HEK293 (cell line): ENCODE data around the gene PRDM9.

Experiments used
- CTCF ChIA-PET: fragments of 350-600 bp; formaldehyde crosslinking; extraction: SDS; loops from one replicate; lab custom pipeline; 2021; ENCODE audit warnings: antibody characterized with exemption; lab: Yijun Ruan, JAX
- POLR2A ChIA-PET: fragments of 300-600 bp; formaldehyde crosslinking; extraction: SDS; loops from one replicate; lab custom pipeline; 2020; ENCODE audit warnings: antibody characterized with exemption, inconsistent platforms; lab: Yijun Ruan, JAX
- H3K27ac ChIP-seq: fragments of 200-500 bp; sonication (Bioruptor generic); 2 replicates; pipeline ENCODE4 v1.5.1; 2014; ENCODE audit warnings: low read depth, low read length, control low read depth, inconsistent platforms; ENCODE audit errors: extremely low read depth
- H3K36me3 ChIP-seq, 2 experiments: fragments of 200-500 bp in 1 of 2; sonication (Bioruptor generic) in 1 of 2; 1 replicate in 1 of 2; 2 replicates in 1 of 2; pipeline ENCODE4 v1.5.1; 2014 to 2017; ENCODE audit warnings: inconsistent platforms in 2 of 2, low read length in 2 of 2; ENCODE audit not compliant: control insufficient read depth in 2 of 2, insufficient read depth in 1 of 2
- H3K4me1 ChIP-seq: fragments of 200-500 bp; sonication (Bioruptor generic); 2 replicates; pipeline ENCODE4 v1.5.1; 2014; ENCODE audit warnings: mild to moderate bottlenecking, low read length, inconsistent platforms; ENCODE audit not compliant: control insufficient read depth, insufficient read depth
- H3K4me3 ChIP-seq: 2 replicates; pipeline ENCODE4 v1.5.1; 2011; ENCODE audit warnings: low read depth, mild to moderate bottlenecking, control low read depth, low read length, moderate library complexity
- H3K9me3 ChIP-seq: fragments of 200-500 bp; sonication (Bioruptor generic); 2 replicates; pipeline ENCODE4 v1.5.1; 2014; ENCODE audit warnings: low read depth, low read length, inconsistent platforms; ENCODE audit not compliant: control insufficient read depth, insufficient read depth
- GLI4 ChIP-seq: fragments of 450-650 bp; formaldehyde crosslinking; IDR thresholded peaks from 2 replicates; pipeline ENCODE4 v1.5.1; 2016; ENCODE audit warnings: missing biosample characterization, missing genetic modification characterization
- MYNN ChIP-seq: fragments of 450-650 bp; formaldehyde crosslinking; IDR thresholded peaks from 2 replicates; pipeline ENCODE4 v1.5.1; 2016; ENCODE audit warnings: missing biosample characterization, missing genetic modification characterization, borderline replicate concordance
- PRDM1 ChIP-seq: fragments of 450-650 bp; formaldehyde crosslinking; IDR thresholded peaks from 2 replicates; pipeline ENCODE4; 2016; ENCODE audit warnings: missing biosample characterization, missing genetic modification characterization
- SCRT2 ChIP-seq: fragments of 450-650 bp; formaldehyde crosslinking; IDR thresholded peaks from 2 replicates; pipeline ENCODE4 v1.5.1; 2016; ENCODE audit warnings: missing biosample characterization, missing genetic modification characterization
- ZBTB17 ChIP-seq: fragments of 450-650 bp; formaldehyde crosslinking; IDR thresholded peaks from 2 replicates; pipeline ENCODE4 v1.5.1; 2016; ENCODE audit warnings: missing biosample characterization, missing genetic modification characterization
- ZNF140 ChIP-seq: fragments of 450-650 bp; formaldehyde crosslinking; IDR thresholded peaks from 2 replicates; pipeline ENCODE4 v1.5.1; 2016; ENCODE audit warnings: missing biosample characterization, missing genetic modification characterization
- ZNF146 ChIP-seq: fragments of 450-650 bp; formaldehyde crosslinking; IDR thresholded peaks from 2 replicates; pipeline ENCODE4 v1.5.1; 2016; ENCODE audit warnings: missing biosample characterization, missing genetic modification characterization
- ZNF16 ChIP-seq: fragments of 450-650 bp; formaldehyde crosslinking; IDR thresholded peaks from 2 replicates; pipeline ENCODE4 v1.5.1; 2016; ENCODE audit warnings: low read depth, missing biosample characterization, missing genetic modification characterization
- ZNF175 ChIP-seq: fragments of 450-650 bp; formaldehyde crosslinking; IDR thresholded peaks from 2 replicates; pipeline ENCODE4 v1.5.1; 2016; ENCODE audit warnings: missing biosample characterization, missing genetic modification characterization
- ZNF48 ChIP-seq: fragments of 450-650 bp; formaldehyde crosslinking; IDR thresholded peaks from 2 replicates; pipeline ENCODE4 v1.5.1; 2016; ENCODE audit warnings: missing biosample characterization, missing genetic modification characterization
- ZNF514 ChIP-seq: fragments of 450-650 bp; formaldehyde crosslinking; IDR thresholded peaks from 2 replicates; pipeline ENCODE4 v1.5.1; 2016; ENCODE audit warnings: missing biosample characterization, missing genetic modification characterization
- ZNF555 ChIP-seq: fragments of 450-650 bp; formaldehyde crosslinking; conservative IDR thresholded peaks from 2 replicates; pipeline ENCODE4 v1.5.1; 2017; ENCODE audit warnings: missing biosample characterization, mild to moderate bottlenecking, missing genetic modification characterization, inconsistent platforms
- ZNF561 ChIP-seq: fragments of 450-650 bp; IDR thresholded peaks from 2 replicates; pipeline ENCODE4 v1.5.1; 2018; ENCODE audit warnings: missing biosample characterization, missing genetic modification characterization, borderline replicate concordance
- ZNF654 ChIP-seq: fragments of 450-650 bp; formaldehyde crosslinking; IDR thresholded peaks from 2 replicates; pipeline ENCODE4 v1.5.1; 2016; ENCODE audit warnings: low read depth, missing biosample characterization, missing genetic modification characterization
- ZNF660 ChIP-seq: fragments of 450-650 bp; IDR thresholded peaks from 2 replicates; pipeline ENCODE4 v1.5.1; 2018; ENCODE audit warnings: missing biosample characterization, mild to moderate bottlenecking, missing genetic modification characterization
- ZNF792 ChIP-seq: fragments of 450-650 bp; formaldehyde crosslinking; IDR thresholded peaks from 2 replicates; pipeline ENCODE4 v1.5.1; 2016; ENCODE audit warnings: missing biosample characterization, missing genetic modification characterization
- ZNF837 ChIP-seq: fragments of 450-650 bp; formaldehyde crosslinking; IDR thresholded peaks from 2 replicates; pipeline ENCODE4 v1.5.1; 2016; ENCODE audit warnings: missing biosample characterization, missing genetic modification characterization
- TF ChIP-seq, protein P1 (sequence below): fragments of 450-650 bp; formaldehyde crosslinking; IDR thresholded peaks from 2 replicates; pipeline ENCODE4 v1.5.1; 2016; ENCODE audit warnings: missing biosample characterization, missing genetic modification characterization
- TF ChIP-seq, protein P2 (sequence below): fragments of 450-650 bp; formaldehyde crosslinking; IDR thresholded peaks from 2 replicates; pipeline ENCODE4 v1.5.1; 2016; ENCODE audit warnings: missing biosample characterization, missing genetic modification characterization, borderline replicate concordance
- TF ChIP-seq, protein P3 (sequence below): fragments of 450-650 bp; formaldehyde crosslinking; IDR thresholded peaks from 2 replicates; pipeline ENCODE4; 2016; ENCODE audit warnings: missing biosample characterization, missing genetic modification characterization
- TF ChIP-seq, protein P4 (sequence below): fragments of 450-650 bp; formaldehyde crosslinking; IDR thresholded peaks from 2 replicates; pipeline ENCODE4 v1.5.1; 2016; ENCODE audit warnings: missing biosample characterization, missing genetic modification characterization, low read depth
- TF ChIP-seq, protein P5 (sequence below): fragments of 450-650 bp; formaldehyde crosslinking; IDR thresholded peaks from 2 replicates; pipeline ENCODE4 v1.5.1; 2017; ENCODE audit warnings: missing biosample characterization, missing genetic modification characterization
- TF ChIP-seq, protein P6 (sequence below): fragments of 450-650 bp; formaldehyde crosslinking; IDR thresholded peaks from 2 replicates; pipeline ENCODE4 v1.5.1; 2016; ENCODE audit warnings: missing biosample characterization, missing genetic modification characterization
- TF ChIP-seq, protein P7 (sequence below): fragments of 450-650 bp; formaldehyde crosslinking; IDR thresholded peaks from 2 replicates; pipeline ENCODE4 v1.5.0; 2017; ENCODE audit warnings: missing biosample characterization, missing genetic modification characterization, borderline replicate concordance

Gene PRDM9

DNA sequence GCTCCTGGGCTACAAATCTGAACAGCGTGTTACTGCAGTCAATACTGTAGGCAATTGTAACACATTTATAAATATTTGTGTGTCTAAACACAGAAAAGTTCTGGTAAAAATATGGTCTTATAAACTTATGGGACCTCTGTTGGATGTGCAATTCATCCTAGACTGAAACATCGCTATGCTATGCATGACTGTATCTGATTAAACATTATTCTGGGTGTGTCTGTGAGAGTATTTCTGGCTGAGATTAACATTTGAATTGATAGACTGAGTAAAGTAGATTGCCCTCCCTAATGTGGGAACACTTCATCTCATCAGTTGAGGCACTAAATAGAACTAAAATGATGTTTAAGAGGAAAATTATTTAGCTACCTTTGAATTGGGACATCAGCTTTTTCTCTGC lies 24.3 kb upstream of the PRDM9 start:
- no peaks in the 10 kb centered on the region for H3K9me3 ChIP-seq
- H3K4me3 ChIP-seq: no peak overlapping the region
- no peaks in the 10 kb centered on the region for H3K4me1 ChIP-seq
- H3K36me3 ChIP-seq: no peaks in the 10 kb centered on the region
- no peak overlapping the region for H3K27ac ChIP-seq
- CTCF ChIA-PET: no interaction called here
- TF ChIP-seq ZNF146 (tag by site-specific recombination): no peak
- TF ChIP-seq ZNF660: no peak
- TF ChIP-seq ZNF561 (tag by site-specific recombination): no peak
- TF ChIP-seq MYNN (tag by site-specific recombination): no peak
- no peak for TF ChIP-seq ZNF837 (tag by site-specific recombination)
- no peak for TF ChIP-seq SCRT2 (tag by site-specific recombination)
- TF ChIP-seq, protein P1, sequence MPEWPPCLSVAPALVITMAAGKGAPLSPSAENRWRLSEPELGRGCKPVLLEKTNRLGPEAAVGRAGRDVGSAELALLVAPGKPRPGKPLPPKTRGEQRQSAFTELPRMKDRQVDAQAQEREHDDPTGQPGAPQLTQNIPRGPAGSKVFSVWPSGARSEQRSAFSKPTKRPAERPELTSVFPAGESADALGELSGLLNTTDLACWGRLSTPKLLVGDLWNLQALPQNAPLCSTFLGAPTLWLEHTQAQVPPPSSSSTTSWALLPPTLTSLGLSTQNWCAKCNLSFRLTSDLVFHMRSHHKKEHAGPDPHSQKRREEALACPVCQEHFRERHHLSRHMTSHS (tag by site-specific recombination): no peak
- TF ChIP-seq ZNF792 (tag by site-specific recombination): no peak
- TF ChIP-seq, protein P2, sequence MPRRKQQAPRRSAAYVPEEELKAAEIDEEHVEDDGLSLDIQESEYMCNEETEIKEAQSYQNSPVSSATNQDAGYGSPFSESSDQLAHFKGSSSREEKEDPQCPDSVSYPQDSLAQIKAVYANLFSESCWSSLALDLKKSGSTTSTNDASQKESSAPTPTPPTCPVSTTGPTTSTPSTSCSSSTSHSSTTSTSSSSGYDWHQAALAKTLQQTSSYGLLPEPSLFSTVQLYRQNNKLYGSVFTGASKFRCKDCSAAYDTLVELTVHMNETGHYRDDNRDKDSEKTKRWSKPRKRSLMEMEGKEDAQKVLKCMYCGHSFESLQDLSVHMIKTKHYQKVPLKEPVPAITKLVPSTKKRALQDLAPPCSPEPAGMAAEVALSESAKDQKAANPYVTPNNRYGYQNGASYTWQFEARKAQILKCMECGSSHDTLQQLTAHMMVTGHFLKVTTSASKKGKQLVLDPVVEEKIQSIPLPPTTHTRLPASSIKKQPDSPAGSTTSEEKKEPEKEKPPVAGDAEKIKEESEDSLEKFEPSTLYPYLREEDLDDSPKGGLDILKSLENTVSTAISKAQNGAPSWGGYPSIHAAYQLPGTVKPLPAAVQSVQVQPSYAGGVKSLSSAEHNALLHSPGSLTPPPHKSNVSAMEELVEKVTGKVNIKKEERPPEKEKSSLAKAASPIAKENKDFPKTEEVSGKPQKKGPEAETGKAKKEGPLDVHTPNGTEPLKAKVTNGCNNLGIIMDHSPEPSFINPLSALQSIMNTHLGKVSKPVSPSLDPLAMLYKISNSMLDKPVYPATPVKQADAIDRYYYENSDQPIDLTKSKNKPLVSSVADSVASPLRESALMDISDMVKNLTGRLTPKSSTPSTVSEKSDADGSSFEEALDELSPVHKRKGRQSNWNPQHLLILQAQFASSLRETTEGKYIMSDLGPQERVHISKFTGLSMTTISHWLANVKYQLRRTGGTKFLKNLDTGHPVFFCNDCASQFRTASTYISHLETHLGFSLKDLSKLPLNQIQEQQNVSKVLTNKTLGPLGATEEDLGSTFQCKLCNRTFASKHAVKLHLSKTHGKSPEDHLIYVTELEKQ (tag by site-specific recombination): no peak
- no peak for TF ChIP-seq GLI4
- TF ChIP-seq ZNF555: no peak
- TF ChIP-seq ZNF175 (tag by site-specific recombination): no peak
- no peak for TF ChIP-seq ZBTB17 (tag by site-specific recombination)
- TF ChIP-seq ZNF654 (tag by site-specific recombination): no peak
- TF ChIP-seq, protein P3, sequence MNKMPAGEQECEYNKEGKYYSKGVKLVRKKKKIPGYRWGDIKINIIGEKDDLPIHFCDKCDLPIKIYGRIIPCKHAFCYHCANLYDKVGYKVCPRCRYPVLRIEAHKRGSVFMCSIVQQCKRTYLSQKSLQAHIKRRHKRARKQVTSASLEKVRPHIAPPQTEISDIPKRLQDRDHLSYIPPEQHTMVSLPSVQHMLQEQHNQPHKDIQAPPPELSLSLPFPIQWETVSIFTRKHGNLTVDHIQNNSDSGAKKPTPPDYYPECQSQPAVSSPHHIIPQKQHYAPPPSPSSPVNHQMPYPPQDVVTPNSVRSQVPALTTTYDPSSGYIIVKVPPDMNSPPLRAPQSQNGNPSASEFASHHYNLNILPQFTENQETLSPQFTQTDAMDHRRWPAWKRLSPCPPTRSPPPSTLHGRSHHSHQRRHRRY (tag by site-specific recombination): no peak
- TF ChIP-seq, protein P4, sequence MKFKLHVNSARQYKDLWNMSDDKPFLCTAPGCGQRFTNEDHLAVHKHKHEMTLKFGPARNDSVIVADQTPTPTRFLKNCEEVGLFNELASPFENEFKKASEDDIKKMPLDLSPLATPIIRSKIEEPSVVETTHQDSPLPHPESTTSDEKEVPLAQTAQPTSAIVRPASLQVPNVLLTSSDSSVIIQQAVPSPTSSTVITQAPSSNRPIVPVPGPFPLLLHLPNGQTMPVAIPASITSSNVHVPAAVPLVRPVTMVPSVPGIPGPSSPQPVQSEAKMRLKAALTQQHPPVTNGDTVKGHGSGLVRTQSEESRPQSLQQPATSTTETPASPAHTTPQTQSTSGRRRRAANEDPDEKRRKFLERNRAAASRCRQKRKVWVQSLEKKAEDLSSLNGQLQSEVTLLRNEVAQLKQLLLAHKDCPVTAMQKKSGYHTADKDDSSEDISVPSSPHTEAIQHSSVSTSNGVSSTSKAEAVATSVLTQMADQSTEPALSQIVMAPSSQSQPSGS (tag by site-specific recombination): no peak
- TF ChIP-seq ZNF48 (tag by site-specific recombination): no peak
- TF ChIP-seq, all 188 proteins: peak for 0
- POLR2A ChIA-PET: no interaction called here

DNA sequence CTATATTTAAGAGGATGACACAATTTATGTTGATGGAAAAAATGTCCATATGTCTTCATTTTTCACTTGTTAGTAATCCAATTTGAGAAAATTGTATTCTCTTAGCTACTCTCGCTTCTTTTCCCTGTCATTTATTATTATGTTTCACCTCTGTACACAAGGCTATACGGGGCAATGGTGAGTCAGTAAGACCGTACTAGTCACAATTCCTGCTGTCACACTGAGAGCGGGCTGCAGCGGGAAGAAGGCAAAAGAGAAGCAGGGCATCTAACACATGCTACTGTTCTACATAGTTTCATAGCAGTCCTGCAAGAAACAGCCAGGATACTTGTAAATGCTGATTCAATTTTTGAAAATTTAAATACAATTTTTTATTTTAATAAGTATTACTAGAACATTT lies 23.3 kb upstream of the PRDM9 start:
- Histone ChIP-seq H3K36me3 (no peaks in the 10 kb centered on the region), H3K9me3 (no peaks in the 10 kb centered on the region), H3K4me3 (no peak overlapping the region), H3K4me1 (no peaks in the 10 kb centered on the region), H3K27ac (no peak overlapping the region)
- CTCF ChIA-PET: no interaction called here
- POLR2A ChIA-PET: no interaction called here
- no peak for TF ChIP-seq ZNF16 (tag by site-specific recombination)
- no peak for TF ChIP-seq ZNF140 (tag by site-specific recombination)
- no peak for TF ChIP-seq ZNF514 (tag by site-specific recombination)
- TF ChIP-seq, protein P5, sequence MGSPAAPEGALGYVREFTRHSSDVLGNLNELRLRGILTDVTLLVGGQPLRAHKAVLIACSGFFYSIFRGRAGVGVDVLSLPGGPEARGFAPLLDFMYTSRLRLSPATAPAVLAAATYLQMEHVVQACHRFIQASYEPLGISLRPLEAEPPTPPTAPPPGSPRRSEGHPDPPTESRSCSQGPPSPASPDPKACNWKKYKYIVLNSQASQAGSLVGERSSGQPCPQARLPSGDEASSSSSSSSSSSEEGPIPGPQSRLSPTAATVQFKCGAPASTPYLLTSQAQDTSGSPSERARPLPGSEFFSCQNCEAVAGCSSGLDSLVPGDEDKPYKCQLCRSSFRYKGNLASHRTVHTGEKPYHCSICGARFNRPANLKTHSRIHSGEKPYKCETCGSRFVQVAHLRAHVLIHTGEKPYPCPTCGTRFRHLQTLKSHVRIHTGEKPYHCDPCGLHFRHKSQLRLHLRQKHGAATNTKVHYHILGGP (tag by site-specific recombination): no peak
- no peak for TF ChIP-seq PRDM1
- no peak for TF ChIP-seq ZNF837 (tag by site-specific recombination)
- TF ChIP-seq, protein P6, sequence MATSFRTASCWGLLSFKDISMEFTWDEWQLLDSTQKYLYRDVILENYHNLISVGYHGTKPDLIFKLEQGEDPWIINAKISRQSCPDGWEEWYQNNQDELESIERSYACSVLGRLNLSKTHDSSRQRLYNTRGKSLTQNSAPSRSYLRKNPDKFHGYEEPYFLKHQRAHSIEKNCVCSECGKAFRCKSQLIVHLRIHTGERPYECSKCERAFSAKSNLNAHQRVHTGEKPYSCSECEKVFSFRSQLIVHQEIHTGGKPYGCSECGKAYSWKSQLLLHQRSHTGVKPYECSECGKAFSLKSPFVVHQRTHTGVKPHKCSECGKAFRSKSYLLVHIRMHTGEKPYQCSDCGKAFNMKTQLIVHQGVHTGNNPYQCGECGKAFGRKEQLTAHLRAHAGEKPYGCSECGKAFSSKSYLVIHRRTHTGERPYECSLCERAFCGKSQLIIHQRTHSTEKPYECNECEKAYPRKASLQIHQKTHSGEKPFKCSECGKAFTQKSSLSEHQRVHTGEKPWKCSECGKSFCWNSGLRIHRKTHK: no peak
- TF ChIP-seq, protein P7, sequence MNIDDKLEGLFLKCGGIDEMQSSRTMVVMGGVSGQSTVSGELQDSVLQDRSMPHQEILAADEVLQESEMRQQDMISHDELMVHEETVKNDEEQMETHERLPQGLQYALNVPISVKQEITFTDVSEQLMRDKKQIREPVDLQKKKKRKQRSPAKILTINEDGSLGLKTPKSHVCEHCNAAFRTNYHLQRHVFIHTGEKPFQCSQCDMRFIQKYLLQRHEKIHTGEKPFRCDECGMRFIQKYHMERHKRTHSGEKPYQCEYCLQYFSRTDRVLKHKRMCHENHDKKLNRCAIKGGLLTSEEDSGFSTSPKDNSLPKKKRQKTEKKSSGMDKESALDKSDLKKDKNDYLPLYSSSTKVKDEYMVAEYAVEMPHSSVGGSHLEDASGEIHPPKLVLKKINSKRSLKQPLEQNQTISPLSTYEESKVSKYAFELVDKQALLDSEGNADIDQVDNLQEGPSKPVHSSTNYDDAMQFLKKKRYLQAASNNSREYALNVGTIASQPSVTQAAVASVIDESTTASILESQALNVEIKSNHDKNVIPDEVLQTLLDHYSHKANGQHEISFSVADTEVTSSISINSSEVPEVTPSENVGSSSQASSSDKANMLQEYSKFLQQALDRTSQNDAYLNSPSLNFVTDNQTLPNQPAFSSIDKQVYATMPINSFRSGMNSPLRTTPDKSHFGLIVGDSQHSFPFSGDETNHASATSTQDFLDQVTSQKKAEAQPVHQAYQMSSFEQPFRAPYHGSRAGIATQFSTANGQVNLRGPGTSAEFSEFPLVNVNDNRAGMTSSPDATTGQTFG: no peak
